ENCODE measurements around the gene CRYBG1. TPM values are rescaled to one million over a fixed set of nuclear protein-coding genes. Genes with fewer than 3 reads are reported as not detected.

Gene CRYBG1
- total and polyA plus RNA-seq, 10 of the 15 experiments (the other 5 are each of a cell fraction or from before 2014, with no cell fraction given), result 6.5 to 57.0 (median 25.2) TPM

- Histone ChIP-seq H3K27me3 (replicated peaks in 1 of 2; ENCODE audit: control insufficient read depth in 2 of 2, insufficient read depth in 2 of 2, low read length in 1 of 2) (no peaks in the 10 kb centered on the region), H3K27ac (ENCODE audit: control insufficient read depth, insufficient read depth) (no peak overlapping the region), H4K20me1 (ENCODE audit: control insufficient read depth, insufficient read depth) (no peaks in the 10 kb centered on the region), H3K9ac (ENCODE audit: control insufficient read depth, insufficient read depth, low read length) (no peak overlapping the region), H3K4me2 (ENCODE audit: control insufficient read depth, insufficient read depth) (no peak overlapping the region), H3K36me3 (ENCODE audit: control insufficient read depth in 2 of 2, insufficient read depth in 2 of 2, low read length in 1 of 2) (peaks cover 0 to 34% of the 10 kb centered on the region in 2 experiments; a peak in 3 of 4 replicates), H3K9me3 (replicated peaks; ENCODE audit: control insufficient read depth, insufficient read depth, low read length) (no peaks in the 10 kb centered on the region), H2AFZ (ENCODE audit: control insufficient read depth, low read depth, low read length) (no peak overlapping the region), H3K4me3 (no peak overlapping the region), H3K4me1 (ENCODE audit: control insufficient read depth, insufficient read depth, low read length) (no peaks in the 10 kb centered on the region), H3K79me2 (ENCODE audit: control insufficient read depth, insufficient read depth, low read length) (no peaks in the 10 kb centered on the region)
- intact Hi-C loops (cut with micrococcal nuclease; ENCODE audit: unreplicated experiment), result no loop called here
- no TSS peak for BruUV-seq (replicated peaks)
- DNase-seq (ENCODE audit: low read depth, low spot score) (no peak), FAIRE-seq (no peak), ATAC-seq (no peak)
- POLR2A ChIA-PET, result no interaction called here
- CTCF ChIA-PET, result interaction anchor here (0.7 to 16.5 kb wide), 9 partner anchors 8 to 818 kb away, joined by 3 to 403 read pairs (median 3); no protein-coding TSS in a partner anchor
- RAD21 ChIA-PET (ENCODE audit: unreplicated experiment), result interaction anchor here (0.9 to 2.2 kb wide), 7 partner anchors 27 to 436 kb away, joined by 3 to 5 read pairs (median 3); no protein-coding TSS in a partner anchor
- SMC1A ChIA-PET (ENCODE audit: uncharacterized antibody, unreplicated experiment), result interaction anchor here (0.7 to 1.9 kb wide), 10 partner anchors 10 to 222 kb away, joined by 3 to 8 read pairs (median 3); no protein-coding TSS in a partner anchor
- in situ Hi-C loops (cut with MboI), result no loop called here
- 53% methylated on average over 6 of the region's 6 CpGs for WGBS (ENCODE audit: insufficient coverage, insufficient replicate concordance, low lambda C conversion rate, missing lambda C conversion rate)
- TF ChIP-seq BCL11A (IDR thresholded peaks at IDR 0.05; ENCODE audit: low read depth, low read length) (no peak), MYC (IDR thresholded peaks at IDR 0.05; ENCODE audit: insufficient read depth, insufficient read length, insufficient replicate concordance, low read length, severe bottlenecking) (no peak), RFX5 (IDR thresholded peaks at IDR 0.05; ENCODE audit: low read depth, low read length) (no peak), HDAC6 (IDR thresholded peaks at IDR 0.05; ENCODE audit: unreplicated experiment) (no peak), POLR2AphosphoS2 (IDR thresholded peaks at IDR 0.05; ENCODE audit: low read depth, low read length) (no peak), SUPT20H (IDR thresholded peaks at IDR 0.05; ENCODE audit: borderline replicate concordance, control insufficient read depth, low read depth, low read length) (no peak), ZBED1 (IDR thresholded peaks at IDR 0.05; ENCODE audit: borderline replicate concordance) (no peak)
Measured at GRCh38 chr6:106561686-106562405, 201.3 kb downstream of the CRYBG1 start.
